Natural killer cell (primary cell): ENCODE results near the gene ELFN1. TPM values are rescaled to one million over a fixed set of nuclear protein-coding genes. Genes with fewer than 3 reads are reported as not detected.

Experiments used
- ATAC-seq, 3 donors: fragments of 150-1000 bp in 2 of 3; fragments of 200-7000 bp in 1 of 3; cut with Tn5 transposase; 1 replicate in 1 of 3; 2 replicates in 2 of 3; pipeline ENCODE4 v1.10.0; 2021; ENCODE audit warnings: mild to moderate bottlenecking in 2 of 3, moderate library complexity in 2 of 3
- DNase-seq, 2 donors: peaks; one replicate each; pipeline versions ENCODE4 v3.0.0 to v3.0.0-alpha.2; 2013 to 2021; ENCODE audit warnings: mixed read lengths in 1 of 2
- H3K27ac ChIP-seq: one replicate; pipeline ENCODE4 v1.5.1; 2013; ENCODE audit warnings: mild to moderate bottlenecking, low read length
- H3K27me3 ChIP-seq: one replicate; pipeline ENCODE4 v1.6.1; 2013; ENCODE audit warnings: low read length; ENCODE audit not compliant: control insufficient read depth, insufficient read depth
- H3K36me3 ChIP-seq: one replicate; pipeline ENCODE4 v1.6.1; 2013; ENCODE audit warnings: low read length; ENCODE audit not compliant: control insufficient read depth, insufficient read depth
- H3K4me1 ChIP-seq: one replicate; pipeline ENCODE4 v1.6.1; 2013; ENCODE audit warnings: low read length; ENCODE audit not compliant: control insufficient read depth, insufficient read depth
- H3K4me3 ChIP-seq: one replicate; pipeline ENCODE4 v1.5.1; 2013; ENCODE audit warnings: low read length
- H3K9me3 ChIP-seq: one replicate; pipeline ENCODE4 v1.6.1; 2013; ENCODE audit warnings: low read length; ENCODE audit not compliant: control insufficient read depth, insufficient read depth
- H3K27ac Mint-ChIP-seq, 2 donors: one replicate each; pipeline ENCODE4 v1.8.0; 2022; ENCODE audit warnings: mild to moderate bottlenecking in 2 of 2, mixed read lengths in 2 of 2, moderate library complexity in 1 of 2
- H3K27me3 Mint-ChIP-seq, 2 donors: one replicate each; pipeline ENCODE4 v1.8.0; 2022; ENCODE audit warnings: low read depth in 2 of 2, mixed read lengths in 2 of 2
- H3K36me3 Mint-ChIP-seq: one replicate; pipeline ENCODE4 v1.8.0; 2022; ENCODE audit warnings: mixed read lengths
- H3K4me1 Mint-ChIP-seq, 2 donors: one replicate each; pipeline ENCODE4 v1.8.0; 2022; ENCODE audit warnings: mixed read lengths in 2 of 2
- H3K4me3 Mint-ChIP-seq: one replicate; pipeline ENCODE4 v1.8.0; 2022; ENCODE audit warnings: mild to moderate bottlenecking, moderate library complexity, mixed read lengths
- H3K9me3 Mint-ChIP-seq, 2 donors: one replicate each; pipeline ENCODE4 v1.8.0; 2022; ENCODE audit warnings: mixed read lengths in 2 of 2
- WGBS: methylation state at CpG from one replicate; pipeline ENCODE4 v1.1.7; 2013; ENCODE audit warnings: missing lambda C conversion rate; ENCODE audit not compliant: insufficient coverage; 5-methylcytosine and 5-hydroxymethylcytosine counted together
- intact Hi-C: fragments of 100-400 bp; cut with micrococcal nuclease; formaldehyde crosslinking; loops from one replicate; pipeline ENCODE4 v1.14.2; 2022
- total RNA-seq, 4 donors: library from RNA; stranded (reverse); fragments of 120-200 nt in 1 of 4; gene quantifications; one replicate each; pipeline versions ENCODE4 v1.2.3 to v1.2.4, GENCODE V29; 2013 to 2022
- TF ChIP-seq, protein P1 (sequence below): fragments of 200-600 bp; IDR thresholded peaks from one replicate; pipeline ENCODE4 v1.8.0; 2022; ENCODE audit warnings: antibody characterized with exemption

ELFN1 gene
- total RNA-seq, 3 donors from 2014 or later (not counting 1 experiment from before 2014, with no cell fraction given), result 0.30 to 0.45 TPM; not detected in 1

GRCh38 chr7:1732072-1732471 is 62.0 kb downstream of the ELFN1 start:
- H3K9me3 Mint-ChIP-seq, result no peaks in the 10 kb centered on the region
- H3K27me3 ChIP-seq, result no peaks in the 10 kb centered on the region
- no peak overlapping the region for H3K27ac Mint-ChIP-seq
- 93% methylated on average over 7 of the region's 7 CpGs for WGBS
- H3K4me1 Mint-ChIP-seq, result no peaks in the 10 kb centered on the region
- H3K9me3 ChIP-seq, result peaks cover 6% of the 10 kb centered on the region
- DNase-seq, result no peak
- intact Hi-C loops, result no loop called here
- peaks cover 5 to 8% of the 10 kb centered on the region in 2 donors for H3K27me3 Mint-ChIP-seq
- H3K36me3 Mint-ChIP-seq, result no peaks in the 10 kb centered on the region
- H3K36me3 ChIP-seq, result no peaks in the 10 kb centered on the region
- no peak for ATAC-seq
- no peak overlapping the region for H3K4me3 ChIP-seq
- TF ChIP-seq, protein P1, sequence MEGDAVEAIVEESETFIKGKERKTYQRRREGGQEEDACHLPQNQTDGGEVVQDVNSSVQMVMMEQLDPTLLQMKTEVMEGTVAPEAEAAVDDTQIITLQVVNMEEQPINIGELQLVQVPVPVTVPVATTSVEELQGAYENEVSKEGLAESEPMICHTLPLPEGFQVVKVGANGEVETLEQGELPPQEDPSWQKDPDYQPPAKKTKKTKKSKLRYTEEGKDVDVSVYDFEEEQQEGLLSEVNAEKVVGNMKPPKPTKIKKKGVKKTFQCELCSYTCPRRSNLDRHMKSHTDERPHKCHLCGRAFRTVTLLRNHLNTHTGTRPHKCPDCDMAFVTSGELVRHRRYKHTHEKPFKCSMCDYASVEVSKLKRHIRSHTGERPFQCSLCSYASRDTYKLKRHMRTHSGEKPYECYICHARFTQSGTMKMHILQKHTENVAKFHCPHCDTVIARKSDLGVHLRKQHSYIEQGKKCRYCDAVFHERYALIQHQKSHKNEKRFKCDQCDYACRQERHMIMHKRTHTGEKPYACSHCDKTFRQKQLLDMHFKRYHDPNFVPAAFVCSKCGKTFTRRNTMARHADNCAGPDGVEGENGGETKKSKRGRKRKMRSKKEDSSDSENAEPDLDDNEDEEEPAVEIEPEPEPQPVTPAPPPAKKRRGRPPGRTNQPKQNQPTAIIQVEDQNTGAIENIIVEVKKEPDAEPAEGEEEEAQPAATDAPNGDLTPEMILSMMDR, result no peak
- no peak overlapping the region for H3K27ac ChIP-seq
- H3K4me1 ChIP-seq, result peaks cover 3% of the 10 kb centered on the region
- no peak overlapping the region for H3K4me3 Mint-ChIP-seq

DNA sequence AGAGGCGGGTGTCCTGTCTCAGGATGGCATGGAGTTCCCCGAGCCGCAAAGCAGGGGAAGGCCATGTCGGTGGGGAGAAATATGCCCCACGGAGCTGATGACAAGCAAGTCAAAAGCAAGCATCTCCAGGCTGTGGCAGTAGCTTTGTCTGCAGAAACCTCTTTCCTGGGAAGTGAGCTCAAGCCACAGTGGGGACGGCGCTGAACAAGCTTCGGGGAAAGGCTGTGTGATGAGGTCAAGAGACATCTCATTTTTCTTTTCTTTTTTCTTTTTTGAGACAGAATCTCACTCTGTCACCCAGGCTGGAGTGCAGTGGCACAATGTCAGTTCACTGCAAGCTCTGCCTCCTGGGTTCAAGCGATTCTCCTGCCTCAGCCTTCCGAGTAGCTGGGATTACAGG is 62.6 kb downstream of the ELFN1 start:
- no peak overlapping the region for H3K27ac ChIP-seq
- H3K4me3 ChIP-seq, result no peak overlapping the region
- Mint-ChIP-seq H3K27ac (no peak overlapping the region), H3K36me3 (no peaks in the 10 kb centered on the region), H3K4me1 (no peaks in the 10 kb centered on the region), H3K9me3 (no peaks in the 10 kb centered on the region), H3K27me3 (peaks cover 5 to 8% of the 10 kb centered on the region in 2 donors), H3K4me3 (no peak overlapping the region)
- DNase-seq (no peak), ATAC-seq (no peak)
- H3K4me1 ChIP-seq, result peaks cover 6% of the 10 kb centered on the region
- TF ChIP-seq, protein P1, result no peak
- H3K9me3 ChIP-seq, result peaks cover 6% of the 10 kb centered on the region
- 87% methylated on average over 8 of the region's 10 CpGs for WGBS
- H3K36me3 ChIP-seq, result no peaks in the 10 kb centered on the region
- intact Hi-C loops, result no loop called here
- H3K27me3 ChIP-seq, result no peaks in the 10 kb centered on the region

DNA sequence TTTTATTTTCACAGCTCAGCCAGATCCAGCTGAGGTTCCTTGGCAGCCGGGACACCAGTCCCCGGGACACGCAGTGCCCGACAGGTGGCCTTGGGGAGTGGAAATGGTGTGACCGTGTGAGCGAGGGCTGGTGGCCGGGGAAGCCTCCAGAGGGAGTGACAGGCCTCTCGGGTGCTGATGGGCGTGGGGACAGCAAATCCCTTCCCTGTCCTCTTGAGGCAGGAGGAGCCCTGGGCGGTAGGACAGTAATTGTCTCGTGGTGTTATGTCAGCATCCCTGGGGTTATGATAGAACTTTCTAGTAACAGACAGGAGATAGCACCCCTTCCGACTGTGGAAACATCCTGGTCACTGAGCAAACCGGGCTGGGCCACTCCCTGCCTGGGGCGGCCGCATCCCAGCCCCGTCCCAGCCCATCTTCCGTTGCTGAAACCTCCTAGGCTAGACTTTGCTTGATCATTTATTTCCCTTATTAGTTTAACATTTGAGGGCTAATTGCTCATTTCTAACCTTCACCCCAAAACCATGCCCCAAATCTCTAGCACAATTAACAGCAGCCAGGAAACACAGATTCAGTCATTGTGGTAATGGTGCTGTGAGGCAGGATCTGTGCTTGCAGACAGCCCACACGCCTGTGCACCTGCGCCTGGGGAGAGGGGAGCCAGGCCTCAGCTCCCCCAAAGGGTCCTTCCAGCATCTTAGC is 63.3 kb downstream of the ELFN1 start:
- Histone ChIP-seq H3K4me1 (peaks cover 13% of the 10 kb centered on the region), H3K27me3 (no peaks in the 10 kb centered on the region), H3K27ac (no peak overlapping the region), H3K4me3 (no peak overlapping the region), H3K36me3 (no peaks in the 10 kb centered on the region), H3K9me3 (peaks cover 6% of the 10 kb centered on the region)
- H3K27me3 Mint-ChIP-seq, result peaks cover 6 to 9% of the 10 kb centered on the region in 2 donors
- no peak for DNase-seq
- H3K27ac Mint-ChIP-seq, result no peak overlapping the region
- no peaks in the 10 kb centered on the region for H3K36me3 Mint-ChIP-seq
- WGBS, result 77% methylated on average over 19 of the region's 19 CpGs
- TF ChIP-seq, protein P1, result no peak
- ATAC-seq, result no peak
- intact Hi-C loops, result no loop called here
- no peaks in the 10 kb centered on the region for H3K9me3 Mint-ChIP-seq
- no peak overlapping the region for H3K4me3 Mint-ChIP-seq
- H3K4me1 Mint-ChIP-seq, result peaks cover 3 to 4% of the 10 kb centered on the region in 2 donors
